ENCODE data around the gene ZBBX.

DNA sequence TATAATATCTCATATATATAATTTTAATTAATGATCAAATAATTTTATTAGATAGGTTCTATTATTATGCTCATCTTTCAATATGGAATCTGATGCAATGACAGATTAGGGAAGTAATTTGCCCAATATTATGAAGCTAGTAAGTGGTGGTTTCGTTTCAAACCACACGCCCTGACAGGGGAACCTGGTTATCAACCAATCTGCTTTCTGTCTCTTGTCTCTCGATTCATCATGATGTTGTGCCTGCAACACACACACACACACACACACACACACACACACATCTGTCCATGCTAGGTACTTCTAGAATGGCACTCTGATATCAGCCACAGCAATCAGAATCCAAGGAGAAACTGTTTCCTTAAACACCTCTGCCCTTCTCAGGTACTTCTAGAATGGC is 128.4 kb downstream of the ZBBX start:
- TF ChIP-seq, protein P1, sequence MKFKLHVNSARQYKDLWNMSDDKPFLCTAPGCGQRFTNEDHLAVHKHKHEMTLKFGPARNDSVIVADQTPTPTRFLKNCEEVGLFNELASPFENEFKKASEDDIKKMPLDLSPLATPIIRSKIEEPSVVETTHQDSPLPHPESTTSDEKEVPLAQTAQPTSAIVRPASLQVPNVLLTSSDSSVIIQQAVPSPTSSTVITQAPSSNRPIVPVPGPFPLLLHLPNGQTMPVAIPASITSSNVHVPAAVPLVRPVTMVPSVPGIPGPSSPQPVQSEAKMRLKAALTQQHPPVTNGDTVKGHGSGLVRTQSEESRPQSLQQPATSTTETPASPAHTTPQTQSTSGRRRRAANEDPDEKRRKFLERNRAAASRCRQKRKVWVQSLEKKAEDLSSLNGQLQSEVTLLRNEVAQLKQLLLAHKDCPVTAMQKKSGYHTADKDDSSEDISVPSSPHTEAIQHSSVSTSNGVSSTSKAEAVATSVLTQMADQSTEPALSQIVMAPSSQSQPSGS (CRISPR knock-in tag; IDR thresholded peaks at IDR 0.05; ENCODE audit: borderline replicate concordance, low read depth): no peak
- TF ChIP-seq, protein P2, sequence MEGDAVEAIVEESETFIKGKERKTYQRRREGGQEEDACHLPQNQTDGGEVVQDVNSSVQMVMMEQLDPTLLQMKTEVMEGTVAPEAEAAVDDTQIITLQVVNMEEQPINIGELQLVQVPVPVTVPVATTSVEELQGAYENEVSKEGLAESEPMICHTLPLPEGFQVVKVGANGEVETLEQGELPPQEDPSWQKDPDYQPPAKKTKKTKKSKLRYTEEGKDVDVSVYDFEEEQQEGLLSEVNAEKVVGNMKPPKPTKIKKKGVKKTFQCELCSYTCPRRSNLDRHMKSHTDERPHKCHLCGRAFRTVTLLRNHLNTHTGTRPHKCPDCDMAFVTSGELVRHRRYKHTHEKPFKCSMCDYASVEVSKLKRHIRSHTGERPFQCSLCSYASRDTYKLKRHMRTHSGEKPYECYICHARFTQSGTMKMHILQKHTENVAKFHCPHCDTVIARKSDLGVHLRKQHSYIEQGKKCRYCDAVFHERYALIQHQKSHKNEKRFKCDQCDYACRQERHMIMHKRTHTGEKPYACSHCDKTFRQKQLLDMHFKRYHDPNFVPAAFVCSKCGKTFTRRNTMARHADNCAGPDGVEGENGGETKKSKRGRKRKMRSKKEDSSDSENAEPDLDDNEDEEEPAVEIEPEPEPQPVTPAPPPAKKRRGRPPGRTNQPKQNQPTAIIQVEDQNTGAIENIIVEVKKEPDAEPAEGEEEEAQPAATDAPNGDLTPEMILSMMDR (IDR thresholded peaks at IDR 0.05): no peak
- no peak for TF ChIP-seq GTF2I (CRISPR knock-in tag; conservative IDR thresholded peaks at IDR 0.05)
- TF ChIP-seq ESRRA (CRISPR knock-in tag; IDR thresholded peaks at IDR 0.05; ENCODE audit: borderline replicate concordance): no peak
- no peak for TF ChIP-seq ETV6 (CRISPR knock-in tag; IDR thresholded peaks at IDR 0.05)
- no peak for TF ChIP-seq SMAD3 (CRISPR knock-in tag; IDR thresholded peaks at IDR 0.05; ENCODE audit: borderline replicate concordance)
- no peak for TF ChIP-seq E2F1 (CRISPR knock-in tag; IDR thresholded peaks at IDR 0.05)
- TF ChIP-seq, protein P3, sequence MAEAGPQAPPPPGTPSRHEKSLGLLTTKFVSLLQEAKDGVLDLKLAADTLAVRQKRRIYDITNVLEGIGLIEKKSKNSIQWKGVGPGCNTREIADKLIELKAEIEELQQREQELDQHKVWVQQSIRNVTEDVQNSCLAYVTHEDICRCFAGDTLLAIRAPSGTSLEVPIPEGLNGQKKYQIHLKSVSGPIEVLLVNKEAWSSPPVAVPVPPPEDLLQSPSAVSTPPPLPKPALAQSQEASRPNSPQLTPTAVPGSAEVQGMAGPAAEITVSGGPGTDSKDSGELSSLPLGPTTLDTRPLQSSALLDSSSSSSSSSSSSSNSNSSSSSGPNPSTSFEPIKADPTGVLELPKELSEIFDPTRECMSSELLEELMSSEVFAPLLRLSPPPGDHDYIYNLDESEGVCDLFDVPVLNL (CRISPR knock-in tag; IDR thresholded peaks at IDR 0.05; ENCODE audit: borderline replicate concordance, low read depth): no peak
- no peak for TF ChIP-seq MYBL2 (CRISPR knock-in tag; IDR thresholded peaks at IDR 0.05)

All from WTC11 (cell line).